ENCODE results near the gene RABL6. TPM values are rescaled to one million over a fixed set of nuclear protein-coding genes. Genes with fewer than 3 reads are reported as not detected.
"Not testable (repeated sequence)": the region's sequence is repeated elsewhere in the genome, so short reads cannot be mapped to it uniquely, and the experiment has no call there.

Gene RABL6
- total RNA-seq, 2 donors from 2014 or later = 126 to 163 TPM

DNA sequence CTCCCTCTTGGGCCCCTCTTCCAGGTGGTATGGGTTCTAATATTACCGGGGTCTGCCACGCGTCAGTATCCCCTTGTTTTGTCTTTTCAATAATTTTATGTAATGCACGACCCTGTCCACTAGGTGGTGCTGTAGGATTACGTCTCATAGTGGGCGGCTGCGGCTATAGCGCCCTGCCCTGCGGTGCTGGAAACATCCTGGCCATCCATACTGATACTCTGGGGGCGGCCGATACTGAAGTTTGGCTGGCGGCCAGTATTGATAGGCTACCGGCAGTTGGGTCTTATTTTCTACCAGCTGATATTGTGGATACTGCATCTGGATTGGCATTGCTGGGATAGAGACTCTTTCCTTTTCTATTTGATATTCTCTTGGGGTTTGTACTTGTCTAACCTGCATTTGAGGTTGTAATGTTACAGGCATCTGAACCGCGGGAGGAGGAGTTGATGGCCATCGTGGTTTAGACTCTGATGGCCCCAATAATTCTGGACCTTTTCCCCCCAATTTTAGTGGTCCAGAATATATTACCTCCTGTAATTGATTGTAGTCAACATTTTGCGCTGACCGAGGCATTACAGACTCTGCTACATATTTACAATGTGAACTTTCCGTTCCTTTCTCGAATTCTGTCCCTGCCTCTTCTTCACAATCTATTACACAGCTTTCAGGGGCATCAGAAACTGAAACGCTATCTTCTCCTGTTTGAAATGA lies 19.9 kb upstream of the RABL6 start:
- DNase-seq = peak; percentile 88
- intact Hi-C loops (cut with DNase I) = loop anchor here (5.0 kb wide), 1 partner anchor 249 kb away; no protein-coding TSS in a partner anchor
- no peaks in the 10 kb centered on the region for H3K27me3 ChIP-seq
- peak overlapping the region; percentile 90 for H3K27ac ChIP-seq
- no peaks in the 10 kb centered on the region for H3K36me3 ChIP-seq
- peaks cover 20% of the 10 kb centered on the region for H3K4me1 ChIP-seq
- peak overlapping the region in 1 of 2 donors; percentile 61 for H3K9ac ChIP-seq (ENCODE audit: low read depth in 2 of 2, low read length in 2 of 2)
- H3K9me3 ChIP-seq = no peaks in the 10 kb centered on the region
- TF ChIP-seq, protein P1, sequence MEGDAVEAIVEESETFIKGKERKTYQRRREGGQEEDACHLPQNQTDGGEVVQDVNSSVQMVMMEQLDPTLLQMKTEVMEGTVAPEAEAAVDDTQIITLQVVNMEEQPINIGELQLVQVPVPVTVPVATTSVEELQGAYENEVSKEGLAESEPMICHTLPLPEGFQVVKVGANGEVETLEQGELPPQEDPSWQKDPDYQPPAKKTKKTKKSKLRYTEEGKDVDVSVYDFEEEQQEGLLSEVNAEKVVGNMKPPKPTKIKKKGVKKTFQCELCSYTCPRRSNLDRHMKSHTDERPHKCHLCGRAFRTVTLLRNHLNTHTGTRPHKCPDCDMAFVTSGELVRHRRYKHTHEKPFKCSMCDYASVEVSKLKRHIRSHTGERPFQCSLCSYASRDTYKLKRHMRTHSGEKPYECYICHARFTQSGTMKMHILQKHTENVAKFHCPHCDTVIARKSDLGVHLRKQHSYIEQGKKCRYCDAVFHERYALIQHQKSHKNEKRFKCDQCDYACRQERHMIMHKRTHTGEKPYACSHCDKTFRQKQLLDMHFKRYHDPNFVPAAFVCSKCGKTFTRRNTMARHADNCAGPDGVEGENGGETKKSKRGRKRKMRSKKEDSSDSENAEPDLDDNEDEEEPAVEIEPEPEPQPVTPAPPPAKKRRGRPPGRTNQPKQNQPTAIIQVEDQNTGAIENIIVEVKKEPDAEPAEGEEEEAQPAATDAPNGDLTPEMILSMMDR (IDR thresholded peaks at IDR 0.05) = peak; percentile 80
- no peak overlapping the region for H3K4me3 ChIP-seq

DNA sequence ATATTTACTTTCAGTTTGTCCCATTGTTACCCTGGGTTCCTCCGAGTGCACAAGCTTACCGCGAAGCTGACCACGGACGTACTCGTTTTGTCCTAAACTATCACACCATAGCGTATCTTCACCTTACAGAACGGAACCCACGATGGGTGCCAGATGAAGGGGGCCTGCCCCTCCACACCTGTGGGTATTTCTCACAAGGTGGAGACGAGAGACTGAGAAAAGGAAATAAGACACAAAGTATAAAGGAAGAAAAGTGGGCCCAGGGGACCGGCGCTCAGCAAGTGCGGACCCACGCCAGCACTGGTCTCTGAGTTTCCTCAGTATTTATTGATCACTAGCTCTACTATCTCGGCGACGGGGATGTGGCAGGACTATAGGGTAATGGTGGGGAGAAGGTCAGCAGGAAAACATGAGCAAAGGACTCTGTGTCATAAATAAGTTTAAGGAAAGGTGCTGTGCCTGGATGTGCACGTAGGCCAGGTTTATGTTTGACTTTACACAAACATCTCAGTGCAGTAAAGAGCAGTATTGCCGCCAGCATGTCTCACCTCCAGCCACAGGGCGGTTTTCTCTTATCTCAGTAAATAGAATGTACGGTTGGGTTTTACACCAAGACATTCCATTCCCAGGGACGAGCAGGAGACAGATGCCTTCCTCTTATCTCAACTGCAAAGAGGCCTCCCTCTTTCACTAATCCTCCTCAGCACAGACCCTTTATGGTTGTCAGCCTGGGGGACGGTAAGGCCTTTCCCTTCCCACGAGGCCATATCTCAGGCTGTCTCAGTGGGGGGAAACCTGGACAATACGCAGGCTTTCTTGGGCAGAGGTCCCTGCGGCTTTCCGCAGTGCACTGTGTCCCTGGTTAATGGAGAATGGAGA lies 18.9 kb upstream of the RABL6 start:
- peak; percentile 77 for DNase-seq
- H3K4me1 ChIP-seq = peaks cover 20% of the 10 kb centered on the region
- not testable (repeated sequence) for H3K27me3 ChIP-seq, H3K9me3 ChIP-seq, H3K4me3 ChIP-seq, H3K36me3 ChIP-seq
- H3K27ac ChIP-seq = peak overlapping the region; percentile 90
- intact Hi-C loops (cut with DNase I) = loop anchor here (5.0 kb wide), 1 partner anchor 248 kb away; no protein-coding TSS in a partner anchor
- H3K9ac ChIP-seq (ENCODE audit: low read depth in 2 of 2, low read length in 2 of 2) = peak overlapping the region in 1 of 2 donors; percentile 71

DNA sequence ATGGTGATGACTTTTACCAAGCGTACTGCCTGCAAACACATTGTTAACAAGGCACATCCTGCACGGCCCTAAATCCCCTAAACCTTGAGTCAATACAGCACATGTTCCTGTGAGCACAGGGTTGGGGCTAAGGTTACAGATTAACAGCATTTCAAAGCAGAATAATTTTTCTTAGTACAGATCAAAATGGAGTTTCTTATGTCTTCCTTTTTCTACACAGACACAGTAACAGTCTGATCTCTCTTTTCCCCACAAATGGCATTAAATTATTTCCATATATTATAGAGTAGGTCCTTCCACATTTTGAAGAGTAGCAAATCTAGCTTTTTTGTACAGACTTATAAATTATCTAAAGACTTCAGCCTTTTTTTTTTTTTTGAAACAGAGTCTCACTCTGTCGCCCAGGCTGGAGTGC lies 18.2 kb upstream of the RABL6 start:
- Histone ChIP-seq H3K4me1 (peaks cover 20% of the 10 kb centered on the region), H3K36me3 (no peaks in the 10 kb centered on the region), H3K27me3 (no peaks in the 10 kb centered on the region), H3K9me3 (no peaks in the 10 kb centered on the region), H3K27ac (peak overlapping the region; percentile 90), H3K9ac (ENCODE audit: low read depth in 2 of 2, low read length in 2 of 2) (no peak overlapping the region), H3K4me3 (no peak overlapping the region)
- TF ChIP-seq, protein P1 (IDR thresholded peaks at IDR 0.05) = no peak
- intact Hi-C loops (cut with DNase I) = loop anchor here (5.0 kb wide), 1 partner anchor 248 kb away; no protein-coding TSS in a partner anchor
- no peak for DNase-seq

DNA sequence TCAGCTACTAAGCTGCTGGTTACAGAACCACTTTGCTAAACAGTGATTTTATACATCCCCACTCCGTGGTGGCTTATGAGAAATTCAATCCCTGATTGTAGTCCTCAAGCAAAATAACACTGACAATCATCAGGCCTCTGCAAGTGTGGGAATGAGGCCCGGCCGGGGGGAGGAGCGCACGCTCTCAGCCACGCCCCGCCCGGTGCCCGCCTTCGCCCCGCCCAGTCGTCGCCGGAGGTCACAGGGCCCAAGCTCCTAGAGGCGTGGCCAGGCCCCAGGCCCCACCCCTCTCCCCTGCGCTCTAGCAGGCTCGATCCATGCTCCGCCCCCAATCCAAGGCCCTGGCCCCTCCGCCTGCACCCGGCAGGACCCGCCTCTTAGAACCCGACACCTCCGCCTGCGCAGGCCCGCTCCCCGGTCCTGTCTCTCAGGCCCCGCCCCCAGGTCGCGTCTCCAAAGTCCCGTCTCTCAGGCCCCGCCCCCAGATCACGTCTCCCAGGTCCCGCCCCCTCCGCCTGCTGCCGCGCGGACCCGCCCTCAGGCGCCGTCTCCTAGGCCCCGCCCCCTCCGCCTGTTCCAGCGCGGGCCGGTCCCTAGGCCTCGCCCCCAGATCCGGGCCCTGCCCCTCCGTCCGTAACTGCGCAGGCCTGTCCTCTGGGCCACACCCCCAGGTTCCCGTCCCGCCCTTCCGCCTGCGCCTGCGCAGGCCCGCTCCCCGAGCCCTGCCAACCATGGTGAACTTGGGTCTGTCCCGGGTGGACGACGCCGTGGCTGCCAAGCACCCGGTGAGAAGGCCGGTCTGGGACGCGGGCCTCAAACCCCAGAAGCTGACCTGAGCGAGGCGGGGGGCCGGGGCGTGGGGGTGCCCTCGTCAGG lies 16.9 kb upstream of the RABL6 start, which contains the start of gene TMEM141:
Gene TMEM141, plus strand, starts transcription at position 705 of the 876 bp plus-strand sequence. Its CDS starts 27 bp downstream, at position 732.
- H3K27ac ChIP-seq = peak within 1 kb of the TSS; percentile 90
- H3K9ac ChIP-seq (ENCODE audit: low read depth in 2 of 2, low read length in 2 of 2) = peak within 1 kb of the TSS; percentile 94 to 96
- peak within 1 kb of the TSS; percentile 66 for H3K4me3 ChIP-seq
- intact Hi-C loops (cut with DNase I) = loop anchor here (10.0 kb wide), 1 partner anchor 54 kb away; the partner anchor contains the start of genes AJM1 and PHPT1
- DNase-seq = peak; percentile 100
- TF ChIP-seq, protein P1 (IDR thresholded peaks at IDR 0.05) = no peak
- peaks cover 20% of the 10 kb centered on the region for H3K4me1 ChIP-seq
- no peaks in the 10 kb centered on the region for H3K27me3 ChIP-seq
- H3K36me3 ChIP-seq = no peaks in the 10 kb centered on the region
- no peaks in the 10 kb centered on the region for H3K9me3 ChIP-seq

DNA sequence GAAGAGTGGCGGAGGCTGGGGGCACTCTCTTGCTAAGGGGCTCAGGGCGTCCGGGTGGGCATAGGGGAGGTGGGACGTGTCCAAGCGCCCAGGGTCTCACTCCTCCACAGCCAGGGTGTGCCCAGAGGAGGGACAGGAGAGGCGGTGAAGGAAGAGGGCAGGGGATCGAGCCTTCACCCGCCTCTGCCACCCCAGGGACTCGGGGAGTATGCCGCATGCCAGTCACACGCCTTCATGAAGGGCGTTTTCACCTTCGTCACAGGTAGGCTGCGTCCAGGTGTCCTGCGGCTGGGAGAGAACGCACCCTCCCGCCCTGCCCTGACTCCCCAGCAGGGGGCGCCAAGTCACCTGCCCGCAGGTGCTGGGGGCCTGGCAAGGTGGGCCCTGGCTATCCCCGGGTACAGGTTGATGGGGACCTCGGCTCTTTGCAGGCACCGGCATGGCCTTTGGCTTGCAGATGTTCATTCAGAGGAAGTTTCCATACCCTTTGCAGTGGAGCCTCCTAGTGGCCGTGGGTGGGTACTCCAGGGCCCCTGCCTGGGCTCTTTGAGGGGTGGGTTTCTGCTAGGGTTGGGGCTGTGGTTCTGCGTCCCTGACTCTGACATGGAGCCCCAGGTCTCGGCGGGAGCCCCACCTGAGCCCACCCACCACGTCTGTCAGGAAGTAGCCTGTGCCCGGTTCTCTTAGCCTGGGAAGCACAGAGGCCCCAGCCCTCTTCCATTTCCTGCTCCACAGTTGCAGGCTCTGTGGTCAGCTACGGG lies 16.1 kb upstream of the RABL6 start:
- intact Hi-C loops (cut with DNase I) = loop anchor here (10.0 kb wide), 1 partner anchor 53 kb away; the partner anchor contains the start of genes AJM1 and PHPT1
- Histone ChIP-seq H3K4me3 (peak overlapping the region; percentile 66), H3K4me1 (peaks cover 20% of the 10 kb centered on the region), H3K9me3 (no peaks in the 10 kb centered on the region), H3K27ac (peak overlapping the region; percentile 90), H3K27me3 (no peaks in the 10 kb centered on the region), H3K36me3 (no peaks in the 10 kb centered on the region), H3K9ac (ENCODE audit: low read depth in 2 of 2, low read length in 2 of 2) (peak overlapping the region; percentile 94 to 96)
- TF ChIP-seq, protein P1 (IDR thresholded peaks at IDR 0.05) = peak; percentile 99
- DNase-seq = peak; percentile 86
